SIG-M5 treated with dmso at 0.1 percent for 504 hours (cell line): ENCODE measurements around the gene USP25.

Experiments used
- DNase-seq: peaks from one replicate; lab custom pipeline; 2025; ENCODE audit not compliant: unreplicated experiment; lab: John Stamatoyannopoulos, UW

The USP25 gene

DNA sequence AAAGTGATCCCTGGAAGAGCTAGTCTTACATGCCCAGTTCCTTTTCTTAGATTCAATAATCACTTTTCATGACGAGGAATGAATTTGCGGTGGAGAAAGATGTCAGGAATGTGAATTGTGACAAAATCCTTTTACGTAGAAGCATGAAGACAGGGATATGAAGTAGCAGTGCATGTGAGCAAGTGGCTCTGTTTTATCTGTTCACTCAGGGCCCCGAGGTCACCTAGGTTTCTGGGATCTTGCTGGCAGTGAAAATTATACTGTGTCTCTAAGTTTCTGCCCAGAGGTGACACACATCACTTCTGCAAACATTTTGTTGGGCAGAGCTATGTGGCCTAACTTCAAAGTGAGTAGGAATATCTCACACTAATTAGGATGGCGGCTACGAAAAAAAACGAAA is 79.3 kb downstream of the USP25 start:
- no peak for DNase-seq

DNA sequence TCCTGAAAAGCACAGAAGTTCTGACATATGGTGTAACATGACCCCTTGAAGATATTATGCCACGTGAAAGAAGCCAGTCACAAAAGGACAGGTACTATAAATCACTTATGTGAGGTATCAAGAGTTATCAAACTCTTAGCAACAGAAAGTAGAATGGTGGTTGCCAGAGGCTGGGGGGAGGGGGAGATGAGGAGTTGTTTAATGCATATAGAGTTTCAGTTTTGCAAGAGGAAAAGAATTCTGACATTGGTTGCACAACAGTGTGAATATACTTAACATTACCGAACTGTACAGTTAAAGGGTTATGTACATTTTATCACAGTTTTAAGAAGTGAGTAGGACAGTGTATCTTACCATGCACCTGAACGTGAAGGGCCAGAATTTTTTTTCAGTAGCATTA is 80.0 kb downstream of the USP25 start:
- DNase-seq: peak; percentile 76

DNA sequence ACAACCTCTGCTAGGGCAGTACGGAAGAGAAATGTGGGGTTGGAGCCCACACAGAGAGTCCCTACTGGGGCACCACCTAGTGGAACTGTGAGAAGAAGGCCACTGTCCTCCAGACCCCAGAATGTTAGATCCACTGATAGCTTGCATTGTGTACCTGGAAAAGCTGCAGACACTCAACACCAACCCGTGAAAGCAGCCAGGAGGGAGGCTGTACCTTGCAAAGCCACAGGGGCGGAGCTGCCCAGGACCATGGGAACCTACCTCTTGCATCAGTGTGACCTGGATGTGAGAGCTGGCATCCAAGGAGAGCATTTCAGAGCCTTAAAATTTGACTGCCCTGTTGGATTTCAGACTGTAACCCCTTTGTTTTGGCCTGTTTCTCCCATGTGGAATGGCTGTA is 85.5 kb downstream of the USP25 start:
- DNase-seq: no peak

DNA sequence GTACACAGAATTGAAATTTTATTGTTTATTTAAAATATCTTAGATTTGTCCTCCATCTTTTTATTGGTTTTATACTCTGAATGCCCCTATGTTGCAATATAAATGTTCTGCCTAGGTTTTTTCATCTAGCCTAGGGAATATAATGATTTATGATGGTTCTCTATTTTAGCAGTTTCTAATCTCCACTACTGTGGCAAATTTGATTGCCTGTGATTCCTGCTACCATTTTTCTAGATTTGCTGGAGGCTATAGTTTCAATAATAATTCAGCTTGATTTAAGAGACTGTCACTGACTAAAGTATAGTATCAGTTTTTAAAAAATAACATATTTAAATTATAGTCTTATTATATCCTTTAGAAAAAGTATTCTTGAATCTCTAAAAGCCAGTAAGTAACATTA is 90.5 kb downstream of the USP25 start:
- no peak for DNase-seq

DNA sequence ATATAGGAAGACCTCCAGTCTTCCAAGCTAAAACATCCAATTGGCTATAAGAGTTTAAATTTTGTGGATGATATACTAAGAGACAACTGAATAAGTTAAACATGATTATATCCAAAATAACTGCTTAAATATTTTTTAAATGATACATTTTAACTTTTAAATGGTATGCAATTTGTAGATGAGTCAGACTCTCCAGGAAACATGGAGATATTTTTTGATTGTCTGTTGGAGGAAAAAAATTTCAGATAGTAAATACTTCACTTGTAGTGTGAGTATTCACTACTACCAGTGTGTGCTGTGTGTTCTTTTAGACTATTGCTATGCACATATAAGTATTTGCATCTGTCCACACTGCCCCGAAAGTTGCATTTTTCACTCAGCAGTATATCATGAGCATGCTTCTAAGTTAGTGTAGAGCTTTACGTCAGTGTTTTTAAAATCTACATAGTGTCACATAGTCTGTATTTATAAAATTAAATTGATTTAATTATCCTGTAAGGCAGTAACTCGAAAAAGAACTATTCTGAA is 91.1 kb downstream of the USP25 start:
- DNase-seq: no peak

DNA sequence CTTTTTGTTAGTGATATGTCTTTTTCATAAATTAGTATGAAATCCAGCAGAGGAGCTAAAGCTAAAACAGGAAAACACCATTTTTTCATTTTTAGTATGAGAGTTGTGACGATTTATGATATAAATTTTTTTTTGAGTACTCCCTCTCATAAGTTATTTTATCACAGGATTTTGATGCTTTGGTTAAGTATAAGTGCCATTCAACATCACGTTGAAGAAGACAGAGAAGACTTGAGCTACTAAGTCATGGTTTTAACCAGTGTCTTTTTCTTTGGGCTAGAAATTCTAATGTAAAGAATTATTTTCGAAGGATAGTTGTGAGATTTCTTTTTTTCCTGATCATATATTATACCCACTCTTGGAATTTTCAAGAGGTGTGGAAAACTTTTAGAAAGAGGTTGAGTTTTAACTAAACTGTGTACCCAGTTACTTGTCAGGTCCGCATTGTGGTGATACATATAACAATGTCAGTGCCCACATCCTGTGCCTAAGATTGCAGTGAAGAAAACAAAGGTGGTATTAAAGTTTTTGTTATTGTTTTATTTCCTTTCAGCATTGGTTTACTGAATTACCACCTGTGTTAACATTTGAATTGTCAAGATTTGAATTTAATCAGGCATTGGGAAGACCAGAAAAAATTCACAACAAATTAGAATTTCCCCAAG is 93.8 kb downstream of the USP25 start:
- no peak for DNase-seq

DNA sequence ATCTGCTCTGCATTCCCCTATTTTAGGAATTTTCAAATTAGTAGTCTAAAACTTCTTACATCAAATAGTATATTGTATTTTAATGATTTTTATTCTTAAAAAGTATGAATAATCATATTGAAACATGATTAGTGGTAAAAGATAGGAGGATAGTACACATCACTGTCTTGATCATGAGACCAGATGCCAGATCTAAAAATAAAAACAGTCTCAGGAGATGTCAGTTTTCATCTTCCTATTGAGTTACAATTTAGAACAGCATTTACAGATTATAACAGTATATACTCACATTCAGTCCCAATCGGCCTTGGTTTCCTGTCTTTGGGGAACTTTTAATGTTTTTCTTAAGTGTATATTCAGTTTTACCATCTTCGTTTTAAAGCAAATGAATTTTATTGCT is 95.9 kb downstream of the USP25 start:
- no peak for DNase-seq

DNA sequence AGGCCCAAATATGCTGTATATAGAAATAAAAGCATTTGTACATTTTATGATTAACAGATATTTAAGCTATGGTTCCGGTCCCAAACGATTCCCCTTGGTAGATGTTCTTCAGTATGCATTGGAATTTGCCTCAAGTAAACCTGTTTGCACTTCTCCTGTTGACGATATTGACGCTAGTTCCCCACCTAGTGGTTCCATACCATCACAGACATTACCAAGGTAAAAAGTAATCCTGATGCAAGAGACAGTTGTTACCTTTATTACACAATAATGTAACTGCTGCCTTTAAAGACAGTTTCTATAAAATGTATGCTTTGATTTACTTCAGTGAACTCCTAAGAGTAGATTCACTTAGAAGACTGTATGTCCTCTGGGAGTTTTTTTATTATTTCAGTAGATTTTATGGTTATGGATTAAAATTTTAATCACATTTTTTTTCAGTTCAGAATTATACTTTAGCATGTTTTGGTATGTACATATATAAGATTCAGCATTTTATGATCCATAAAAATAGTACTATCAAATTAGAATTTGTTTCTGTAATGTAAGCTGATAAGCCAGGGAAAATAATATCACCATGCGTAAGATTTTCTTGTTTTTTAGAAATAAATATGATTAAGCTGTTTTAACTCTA is 96.5 kb downstream of the USP25 start:
- no peak for DNase-seq

DNA sequence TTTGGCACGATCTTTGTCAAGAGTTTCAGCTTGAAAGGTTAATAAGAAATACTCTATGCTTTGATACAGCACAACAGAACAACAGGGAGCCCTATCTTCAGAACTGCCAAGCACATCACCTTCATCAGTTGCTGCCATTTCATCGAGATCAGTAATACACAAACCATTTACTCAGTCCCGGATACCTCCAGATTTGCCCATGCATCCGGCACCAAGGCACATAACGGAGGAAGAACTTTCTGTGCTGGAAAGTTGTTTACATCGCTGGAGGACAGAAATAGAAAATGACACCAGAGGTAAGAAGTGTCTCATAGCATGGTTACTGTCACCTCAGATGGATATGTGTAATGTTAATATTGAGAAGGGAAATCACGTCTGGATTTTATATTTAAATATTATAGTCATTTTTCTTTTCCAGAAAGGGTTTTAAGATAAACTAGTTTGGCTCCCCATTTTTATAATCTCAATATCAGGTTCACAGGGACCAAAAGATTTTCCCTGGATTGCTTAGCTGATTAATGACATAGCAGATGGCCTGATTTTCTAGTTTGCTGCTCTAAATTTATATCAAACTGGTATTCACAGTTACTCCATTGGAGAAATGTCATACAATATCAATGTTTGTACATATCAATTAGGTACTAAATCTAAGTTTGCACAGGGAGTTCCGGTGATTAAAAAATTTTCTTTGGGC is 97.3 kb downstream of the USP25 start:
- no peak for DNase-seq

DNA sequence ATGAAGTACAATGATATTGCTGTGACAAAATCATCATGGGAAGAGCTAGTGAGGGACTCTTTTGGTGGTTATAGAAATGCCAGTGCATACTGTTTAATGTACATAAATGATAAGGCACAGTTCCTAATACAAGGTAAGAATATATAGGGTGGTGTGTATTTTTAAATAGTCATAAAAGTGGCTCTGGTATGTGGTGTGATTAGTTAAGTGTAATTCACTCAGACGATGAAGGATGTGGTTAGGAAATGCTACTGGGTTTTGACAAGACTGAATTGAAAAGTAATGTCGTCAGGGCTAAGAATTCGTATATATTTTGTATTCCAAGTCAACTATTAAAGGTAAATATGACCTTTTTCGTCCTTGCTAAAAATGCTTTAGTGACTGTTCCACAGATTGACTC is 101.7 kb downstream of the USP25 start:
- no peak for DNase-seq

DNA sequence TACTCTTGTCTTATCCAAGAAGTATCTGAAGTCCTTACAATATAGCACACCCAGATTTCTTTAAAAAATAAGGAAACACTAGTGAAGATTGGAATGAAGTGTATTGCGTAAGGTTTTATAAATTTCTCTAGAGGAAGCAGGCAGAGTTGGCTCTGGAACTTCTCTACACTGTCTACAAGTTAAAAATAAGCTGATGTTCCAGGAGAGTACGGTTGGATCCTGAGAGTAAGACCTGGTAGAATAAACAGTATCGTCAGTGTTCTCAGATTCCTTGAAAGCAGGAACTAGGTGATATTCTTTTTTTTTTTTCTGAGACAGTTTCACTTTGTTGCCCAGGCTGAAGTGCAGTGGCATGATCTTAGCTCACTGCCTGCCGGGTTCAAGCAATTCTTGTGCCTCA is 107.9 kb downstream of the USP25 start:
- no peak for DNase-seq

DNA sequence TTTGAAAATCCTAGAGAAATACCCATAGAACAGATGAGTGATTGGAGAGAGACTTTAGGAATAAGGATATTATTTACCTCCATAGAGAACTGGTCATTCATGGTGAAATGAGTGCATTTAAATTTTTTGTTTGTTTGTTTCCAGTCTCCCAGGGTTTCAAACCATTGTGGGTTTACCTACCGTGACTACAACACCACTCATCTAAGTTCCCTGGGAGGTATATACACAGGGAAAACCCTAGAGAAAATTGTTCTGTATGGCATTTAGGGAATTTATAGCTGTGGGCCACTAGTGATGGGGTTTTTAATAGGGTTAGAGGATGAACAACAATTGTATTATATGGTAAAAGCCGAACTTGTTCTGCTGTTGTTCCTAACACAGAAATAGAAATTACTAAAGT is 109.2 kb downstream of the USP25 start:
- DNase-seq: no peak

DNA sequence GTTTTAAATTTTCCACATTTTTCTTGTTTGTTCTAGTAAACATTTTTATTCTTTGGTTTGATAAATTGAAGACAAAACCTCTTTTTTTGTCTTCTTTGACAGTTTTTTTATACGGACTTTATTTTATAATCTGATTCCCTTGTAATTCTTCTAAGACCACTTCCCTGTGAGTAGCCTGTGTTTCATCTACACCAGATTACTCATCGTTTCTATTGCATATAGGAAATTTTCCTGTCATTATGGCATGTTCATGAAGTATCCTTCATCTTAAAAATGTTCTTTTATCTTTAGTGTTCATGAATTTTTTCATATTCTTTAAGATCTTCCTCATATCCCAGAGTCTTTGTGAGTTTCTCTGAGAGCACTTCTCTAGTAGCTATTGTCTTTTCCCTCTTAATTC is 109.8 kb downstream of the USP25 start:
- DNase-seq: no peak

DNA sequence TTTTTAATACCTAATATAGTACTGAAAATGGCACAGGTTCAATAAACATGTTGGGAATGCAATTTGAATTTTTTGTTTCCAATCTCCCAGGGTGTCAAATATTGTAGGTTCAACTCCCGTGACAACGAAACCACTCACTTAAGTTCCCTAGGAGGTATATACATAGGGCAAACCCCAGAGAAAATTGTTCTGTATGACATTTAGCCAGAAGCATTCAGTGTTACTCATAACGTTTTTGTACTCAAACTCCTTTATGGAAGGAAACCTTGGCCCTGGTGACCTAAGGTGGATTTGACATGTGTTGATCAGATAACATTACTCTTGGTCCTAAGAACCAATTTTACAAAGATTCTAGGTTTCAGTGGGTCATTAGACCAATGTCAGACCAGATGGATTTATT is 110.6 kb downstream of the USP25 start:
- DNase-seq: no peak

DNA sequence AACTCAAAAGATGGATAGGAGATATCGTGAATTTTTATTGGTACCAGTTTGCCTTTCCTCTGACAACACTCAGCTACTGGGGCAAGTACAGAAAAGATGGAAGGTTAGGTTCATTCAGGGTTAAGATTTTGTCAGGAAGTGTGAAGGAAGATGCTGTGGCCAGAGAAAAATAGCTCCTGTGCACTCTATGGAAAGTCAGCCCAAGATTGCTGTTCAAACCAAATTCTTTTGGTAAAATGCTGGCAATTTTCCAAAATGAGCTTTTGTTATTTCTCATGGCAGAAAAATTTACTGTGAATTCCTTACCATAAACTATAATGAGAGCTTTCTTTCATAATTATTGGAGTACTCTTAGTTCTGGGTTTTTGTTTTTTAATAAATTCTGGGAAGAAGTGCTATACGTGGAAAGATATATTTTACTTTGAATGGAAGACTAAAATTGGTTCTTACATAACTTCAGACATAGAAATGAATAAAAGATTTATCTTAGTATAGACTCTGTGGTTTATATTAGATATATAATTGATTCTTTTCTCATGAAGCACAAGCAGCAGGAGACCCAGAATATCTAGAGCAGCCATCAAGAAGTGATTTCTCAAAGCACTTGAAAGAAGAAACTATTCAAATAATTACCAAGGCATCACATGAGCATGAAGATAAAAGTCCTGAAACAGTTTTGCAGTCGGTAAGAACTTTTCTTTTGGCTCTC is 112.2 kb downstream of the USP25 start:
- DNase-seq: no peak

DNA sequence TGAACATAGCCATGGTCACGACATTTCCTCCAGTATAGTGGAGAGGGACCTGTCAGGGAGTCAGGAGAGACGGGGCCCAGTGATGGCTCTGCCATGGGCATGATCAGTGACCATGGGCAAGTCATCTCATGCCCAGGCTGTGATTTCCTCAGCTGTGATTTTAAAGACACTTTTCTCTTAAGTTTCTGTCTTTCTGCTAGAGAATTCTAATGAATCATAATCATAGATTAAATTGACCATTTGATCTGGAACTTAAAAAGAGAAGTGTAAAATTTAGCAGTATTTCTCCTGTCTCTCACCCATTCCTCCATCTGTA is 112.7 kb downstream of the USP25 start:
- no peak for DNase-seq

DNA sequence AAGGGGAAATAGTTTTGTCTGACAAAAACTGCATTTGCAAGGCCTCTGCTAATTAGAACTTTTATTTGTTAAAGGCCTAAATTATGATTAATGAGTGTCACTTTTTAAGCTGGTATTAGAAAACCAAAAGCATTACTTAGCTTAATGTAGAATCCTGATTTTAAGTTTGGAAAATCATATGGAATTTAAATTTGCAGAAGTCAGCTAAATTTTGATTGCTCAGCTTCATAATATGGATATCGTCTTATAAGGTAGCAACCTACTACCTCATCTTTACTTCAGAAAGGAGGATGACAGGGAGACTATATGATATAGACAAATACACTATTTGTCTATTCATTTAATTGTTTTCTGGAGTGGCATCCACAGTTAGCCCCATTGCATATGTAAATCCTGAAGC is 114.0 kb downstream of the USP25 start:
- DNase-seq: no peak

DNA sequence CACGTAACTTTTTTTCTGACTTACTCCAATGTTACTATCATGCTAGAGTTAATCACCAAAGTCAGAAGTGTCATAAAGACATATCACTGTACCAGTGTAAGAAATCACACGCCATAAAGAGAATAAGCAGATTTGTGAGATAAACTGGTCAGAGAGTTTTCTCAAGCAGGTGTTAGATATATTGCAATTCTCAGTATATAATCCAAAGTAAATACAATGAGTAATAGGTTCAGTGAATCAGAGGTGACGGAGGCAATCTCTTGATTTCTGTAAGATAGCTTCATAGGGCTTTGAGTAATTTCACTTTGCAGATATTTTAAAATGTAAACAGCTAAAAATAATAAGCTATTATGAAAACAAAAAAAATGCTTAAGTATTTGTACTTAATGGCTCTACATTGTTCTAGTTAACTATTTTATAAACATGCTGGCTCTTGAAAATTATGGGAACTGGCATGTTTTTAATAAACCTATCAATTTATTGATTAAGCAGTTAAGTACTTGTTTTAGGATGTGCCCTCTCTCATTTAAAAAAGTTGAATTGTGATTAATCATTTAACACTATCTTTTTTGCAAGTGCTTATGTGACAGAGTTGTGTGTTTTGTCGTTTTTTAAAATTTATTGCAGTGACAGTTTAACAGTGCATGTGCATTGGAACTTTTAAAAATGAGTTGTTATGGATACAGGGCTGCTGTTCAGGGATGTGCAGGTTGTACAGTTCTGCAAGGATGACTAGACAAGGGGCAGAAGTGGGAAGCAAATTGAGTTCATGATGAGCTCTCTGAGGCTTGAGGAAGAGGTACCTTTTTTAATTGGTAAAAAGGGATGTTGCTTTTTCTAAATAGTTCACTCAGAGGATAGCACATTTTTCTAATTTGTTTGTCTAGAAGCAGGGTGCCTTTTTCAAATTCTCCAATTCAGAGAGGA is 119.1 kb downstream of the USP25 start:
- no peak for DNase-seq

DNA sequence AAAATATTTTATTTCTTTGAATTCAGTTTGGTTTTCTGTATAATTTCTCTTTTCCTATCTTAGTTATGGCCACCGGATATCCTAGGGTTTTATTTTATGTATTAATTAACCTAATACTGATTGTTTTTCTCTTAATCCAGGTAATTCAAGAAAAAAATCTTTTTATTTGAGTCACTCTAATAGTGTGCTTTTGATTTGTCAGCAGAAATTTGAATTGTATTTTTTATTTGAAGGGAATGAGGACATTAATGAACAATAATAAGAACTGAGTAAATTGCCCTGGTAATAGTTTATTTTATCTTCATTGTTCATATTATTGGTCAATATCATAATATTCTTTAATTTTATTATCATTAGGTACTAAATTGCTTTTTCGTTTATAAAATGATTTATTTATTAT is 120.1 kb downstream of the USP25 start:
- DNase-seq: no peak

DNA sequence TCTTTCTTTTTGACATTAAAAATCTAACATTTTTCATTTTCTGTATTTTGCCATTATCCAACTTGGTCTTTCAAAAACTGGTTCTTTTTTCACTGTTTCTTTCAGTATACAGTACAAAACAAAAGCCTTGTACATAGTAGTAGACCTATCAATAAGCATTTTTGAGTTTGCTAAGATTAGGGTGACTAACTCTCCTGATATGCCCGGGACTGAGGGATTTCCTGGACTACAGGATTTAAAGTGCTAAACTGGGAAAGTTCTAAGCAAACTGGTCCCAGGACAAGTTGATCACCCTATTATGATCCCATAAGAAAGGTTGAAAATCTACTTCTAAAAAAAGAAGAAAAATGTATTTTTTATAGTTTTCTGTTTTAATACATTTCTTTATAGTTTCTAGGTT is 120.9 kb downstream of the USP25 start:
- no peak for DNase-seq

DNA sequence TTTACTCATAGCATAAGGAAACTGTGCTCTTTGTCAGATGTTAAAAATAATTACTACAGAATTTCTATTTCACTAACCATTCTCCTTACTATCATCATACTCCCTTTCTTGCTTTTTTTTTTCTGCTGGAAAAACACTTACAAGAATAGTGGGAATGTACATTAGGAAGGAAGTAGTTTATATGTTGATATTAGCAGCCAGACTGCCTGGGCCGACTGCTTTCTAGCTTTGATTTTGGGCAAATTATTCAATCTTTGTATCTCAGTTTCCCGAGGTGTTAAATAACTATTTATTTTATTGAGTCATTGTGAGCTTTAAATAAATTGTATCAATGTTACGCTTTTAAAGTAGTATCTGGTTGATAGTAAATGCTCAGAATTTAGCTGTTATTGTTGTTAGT is 122.4 kb downstream of the USP25 start:
- no peak for DNase-seq
